ENCODE data around the gene SOS2.

SOS2 gene

DNA sequence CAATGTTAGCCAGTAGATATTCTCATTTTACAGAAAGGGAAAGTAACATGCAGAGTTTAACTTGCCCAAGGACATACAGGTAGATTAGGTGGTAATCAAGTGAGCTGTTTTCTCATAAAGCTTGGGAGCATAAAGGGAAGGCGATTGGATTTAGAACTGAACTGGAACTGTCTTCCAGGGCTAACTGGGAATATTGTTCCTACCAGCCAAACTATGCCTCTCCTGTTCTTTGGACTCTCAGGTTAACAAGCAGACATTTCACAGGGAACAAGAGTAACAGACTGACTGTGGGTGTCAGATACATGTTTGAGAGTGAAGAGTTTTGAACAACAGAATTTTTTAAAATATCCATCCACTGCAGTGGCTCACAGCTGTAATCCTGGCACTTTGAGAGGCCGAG lies 130.6 kb downstream of the SOS2 start:
- H3K27me3 ChIP-seq (ENCODE audit: insufficient read depth, poor library complexity, severe bottlenecking): no peaks in the 10 kb centered on the region
- H3K4me1 ChIP-seq (ENCODE audit: insufficient read depth, poor library complexity, severe bottlenecking): peaks cover 9% of the 10 kb centered on the region
- H3K27ac ChIP-seq (ENCODE audit: poor library complexity, severe bottlenecking): no peak overlapping the region
- DNase-seq (ENCODE audit: low spot score) (no peak), ATAC-seq (ENCODE audit: low read depth) (no peak)
- TF ChIP-seq, protein P1, sequence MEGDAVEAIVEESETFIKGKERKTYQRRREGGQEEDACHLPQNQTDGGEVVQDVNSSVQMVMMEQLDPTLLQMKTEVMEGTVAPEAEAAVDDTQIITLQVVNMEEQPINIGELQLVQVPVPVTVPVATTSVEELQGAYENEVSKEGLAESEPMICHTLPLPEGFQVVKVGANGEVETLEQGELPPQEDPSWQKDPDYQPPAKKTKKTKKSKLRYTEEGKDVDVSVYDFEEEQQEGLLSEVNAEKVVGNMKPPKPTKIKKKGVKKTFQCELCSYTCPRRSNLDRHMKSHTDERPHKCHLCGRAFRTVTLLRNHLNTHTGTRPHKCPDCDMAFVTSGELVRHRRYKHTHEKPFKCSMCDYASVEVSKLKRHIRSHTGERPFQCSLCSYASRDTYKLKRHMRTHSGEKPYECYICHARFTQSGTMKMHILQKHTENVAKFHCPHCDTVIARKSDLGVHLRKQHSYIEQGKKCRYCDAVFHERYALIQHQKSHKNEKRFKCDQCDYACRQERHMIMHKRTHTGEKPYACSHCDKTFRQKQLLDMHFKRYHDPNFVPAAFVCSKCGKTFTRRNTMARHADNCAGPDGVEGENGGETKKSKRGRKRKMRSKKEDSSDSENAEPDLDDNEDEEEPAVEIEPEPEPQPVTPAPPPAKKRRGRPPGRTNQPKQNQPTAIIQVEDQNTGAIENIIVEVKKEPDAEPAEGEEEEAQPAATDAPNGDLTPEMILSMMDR (IDR thresholded peaks at IDR 0.05; ENCODE audit: poor library complexity, severe bottlenecking): no peak
- no peak overlapping the region for H3K4me3 ChIP-seq (ENCODE audit: severe bottlenecking)
- no peaks in the 10 kb centered on the region for H3K36me3 ChIP-seq (ENCODE audit: low read depth)
- no peaks in the 10 kb centered on the region for H3K9me3 ChIP-seq (ENCODE audit: severe bottlenecking)

DNA sequence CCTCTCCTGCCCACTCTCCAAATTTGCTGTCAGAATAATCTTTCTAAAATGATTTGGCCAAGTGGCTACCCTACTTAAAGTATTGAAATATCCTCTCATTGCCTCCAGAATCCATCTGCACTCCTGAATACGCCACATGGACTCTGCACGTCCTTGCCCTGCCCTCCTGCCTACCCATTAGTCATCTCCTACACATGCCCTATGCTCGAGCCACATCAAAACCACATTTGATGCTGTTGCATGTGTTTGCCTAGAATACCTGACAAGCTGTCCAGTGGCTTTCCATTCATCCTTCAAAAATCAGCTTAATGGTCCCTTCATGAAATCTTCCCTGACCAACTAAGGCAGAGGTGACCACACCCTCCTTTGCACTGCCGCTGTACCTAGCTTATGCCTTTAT lies 132.0 kb downstream of the SOS2 start:
- Histone ChIP-seq H3K4me1 (ENCODE audit: insufficient read depth, poor library complexity, severe bottlenecking) (peaks cover 5% of the 10 kb centered on the region), H3K4me3 (ENCODE audit: severe bottlenecking) (no peak overlapping the region), H3K9me3 (ENCODE audit: severe bottlenecking) (no peaks in the 10 kb centered on the region), H3K36me3 (ENCODE audit: low read depth) (no peaks in the 10 kb centered on the region), H3K27me3 (ENCODE audit: insufficient read depth, poor library complexity, severe bottlenecking) (no peaks in the 10 kb centered on the region), H3K27ac (ENCODE audit: poor library complexity, severe bottlenecking) (no peak overlapping the region)
- peak; percentile 94 for ATAC-seq (ENCODE audit: low read depth)
- TF ChIP-seq, protein P1 (IDR thresholded peaks at IDR 0.05; ENCODE audit: poor library complexity, severe bottlenecking): no peak
- DNase-seq (ENCODE audit: low spot score): no peak

DNA sequence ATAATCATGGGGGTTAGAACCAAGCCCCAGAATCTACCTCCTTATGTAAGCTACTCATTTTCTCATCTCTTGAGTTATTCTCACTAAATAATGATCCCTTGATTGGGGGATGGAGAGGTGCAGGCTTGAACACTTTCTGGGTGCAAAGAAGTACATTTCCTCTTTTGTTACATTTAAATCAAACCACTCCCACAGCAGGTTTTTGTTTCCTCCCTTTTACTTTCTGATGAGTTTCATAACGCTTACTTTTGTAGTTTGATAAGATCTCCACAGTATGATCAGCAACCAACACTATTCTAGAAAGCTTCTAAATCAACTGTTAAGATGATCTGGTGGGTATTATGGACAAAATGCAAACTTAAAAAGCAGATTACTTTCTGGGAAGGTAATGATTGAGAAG lies 135.5 kb downstream of the SOS2 start:
- Histone ChIP-seq H3K4me3 (ENCODE audit: severe bottlenecking) (no peak overlapping the region), H3K4me1 (ENCODE audit: insufficient read depth, poor library complexity, severe bottlenecking) (peaks cover 5% of the 10 kb centered on the region), H3K36me3 (ENCODE audit: low read depth) (no peaks in the 10 kb centered on the region), H3K27me3 (ENCODE audit: insufficient read depth, poor library complexity, severe bottlenecking) (no peaks in the 10 kb centered on the region), H3K27ac (ENCODE audit: poor library complexity, severe bottlenecking) (no peak overlapping the region), H3K9me3 (ENCODE audit: severe bottlenecking) (no peaks in the 10 kb centered on the region)
- TF ChIP-seq, protein P1 (IDR thresholded peaks at IDR 0.05; ENCODE audit: poor library complexity, severe bottlenecking): no peak
- ATAC-seq (ENCODE audit: low read depth) (no peak), DNase-seq (ENCODE audit: low spot score) (no peak)

DNA sequence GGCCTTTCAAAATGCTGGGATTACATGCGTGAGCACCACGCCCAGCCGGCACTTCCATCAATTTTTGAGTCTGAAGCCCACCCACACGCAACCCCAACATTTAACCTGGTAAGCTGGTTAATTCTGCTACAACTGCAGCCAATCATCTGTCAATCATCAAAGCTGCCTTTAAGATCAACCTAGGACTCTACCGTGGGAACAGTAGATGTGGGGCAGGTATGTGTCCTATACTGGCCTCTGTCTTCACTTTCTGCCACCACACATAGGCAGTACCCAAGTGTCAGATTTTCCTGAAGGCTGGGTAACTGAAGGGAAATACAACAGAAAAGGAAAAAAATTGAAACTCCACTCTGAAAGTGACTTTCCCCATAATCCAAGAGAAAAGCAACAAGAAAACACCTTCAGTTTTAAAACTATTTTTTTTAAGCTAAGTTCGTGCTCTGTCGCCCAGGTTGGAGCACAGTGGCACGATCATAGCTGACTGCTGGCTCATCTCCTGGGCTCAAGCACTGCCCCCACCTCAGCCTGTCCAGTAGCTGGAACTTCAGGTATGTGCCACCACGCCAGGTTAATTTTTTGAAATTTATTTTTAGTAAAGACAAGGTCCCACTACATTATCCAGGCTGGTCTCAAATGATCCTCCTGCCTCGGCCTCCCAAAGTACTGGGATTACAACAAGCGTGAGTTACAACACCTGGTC lies 137.2 kb downstream of the SOS2 start:
- Histone ChIP-seq H3K27me3 (ENCODE audit: insufficient read depth, poor library complexity, severe bottlenecking) (no peaks in the 10 kb centered on the region), H3K4me3 (ENCODE audit: severe bottlenecking) (no peak overlapping the region), H3K27ac (ENCODE audit: poor library complexity, severe bottlenecking) (no peak overlapping the region), H3K36me3 (ENCODE audit: low read depth) (no peaks in the 10 kb centered on the region), H3K9me3 (ENCODE audit: severe bottlenecking) (no peaks in the 10 kb centered on the region), H3K4me1 (ENCODE audit: insufficient read depth, poor library complexity, severe bottlenecking) (no peaks in the 10 kb centered on the region)
- TF ChIP-seq, protein P1 (IDR thresholded peaks at IDR 0.05; ENCODE audit: poor library complexity, severe bottlenecking): no peak
- ATAC-seq (ENCODE audit: low read depth) (no peak), DNase-seq (ENCODE audit: low spot score) (no peak)

DNA sequence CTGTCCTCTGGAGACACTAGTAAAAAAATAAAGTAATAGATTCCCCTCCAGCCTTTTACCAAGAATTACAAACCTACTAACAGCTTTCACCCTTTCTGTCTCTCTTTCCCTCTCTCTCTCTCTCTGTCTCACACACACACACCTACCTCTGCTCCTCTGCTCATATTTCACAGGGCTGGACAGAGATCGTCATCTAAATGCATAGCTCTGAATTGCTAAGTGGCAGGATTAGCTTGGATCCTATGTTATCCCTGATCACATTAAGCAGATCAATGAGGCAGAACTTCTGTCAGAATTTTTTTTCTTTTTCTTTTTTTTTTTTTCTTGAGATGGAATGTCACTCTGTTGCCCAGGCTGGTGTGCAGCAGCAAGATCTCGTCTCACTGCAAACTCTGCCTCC lies 137.9 kb downstream of the SOS2 start:
- TF ChIP-seq, protein P1 (IDR thresholded peaks at IDR 0.05; ENCODE audit: poor library complexity, severe bottlenecking): no peak
- Histone ChIP-seq H3K4me3 (ENCODE audit: severe bottlenecking) (no peak overlapping the region), H3K36me3 (ENCODE audit: low read depth) (no peaks in the 10 kb centered on the region), H3K27me3 (ENCODE audit: insufficient read depth, poor library complexity, severe bottlenecking) (no peaks in the 10 kb centered on the region), H3K27ac (ENCODE audit: poor library complexity, severe bottlenecking) (no peak overlapping the region), H3K9me3 (ENCODE audit: severe bottlenecking) (no peaks in the 10 kb centered on the region), H3K4me1 (ENCODE audit: insufficient read depth, poor library complexity, severe bottlenecking) (no peaks in the 10 kb centered on the region)
- ATAC-seq (ENCODE audit: low read depth): no peak
- no peak for DNase-seq (ENCODE audit: low spot score)
